Stomach (tissue), 4 donors: Measurements from ENCODE around the gene WIPF1.

Experiments used
- CTCF ChIP-seq, 7 experiments: fragments of 450-650 bp in 4 of 7; fragments of 200-600 bp in 3 of 7; sonication (generic) in 3 of 7; IDR thresholded peaks; one replicate each; pipeline ENCODE4 v1.5.1; 2016 to 2019; ENCODE audit warnings: antibody characterized with exemption in 7 of 7, control low read depth in 2 of 7, mild to moderate bottlenecking in 1 of 7
- POLR2A ChIP-seq, 4 donors: fragments of 450-650 bp; IDR thresholded peaks; one replicate each; pipeline ENCODE4 v1.6.1; 2016; ENCODE audit warnings: antibody characterized with exemption in 4 of 4, control low read depth in 2 of 4, mild to moderate bottlenecking in 1 of 4, moderate library complexity in 1 of 4
- POLR2AphosphoS5 ChIP-seq, 3 donors: sonication (generic); formaldehyde crosslinking; IDR thresholded peaks; one replicate each; pipeline ENCODE4 v1.6.1; 2016; ENCODE audit warnings: antibody characterized with exemption in 3 of 3

- TF ChIP-seq CTCF (IDR thresholded peaks at IDR 0.05) (no peak), POLR2AphosphoS5 (IDR thresholded peaks at IDR 0.05) (no peak), POLR2A (IDR thresholded peaks at IDR 0.05) (no peak)
Observed at GRCh38 chr2:174527101-174527721, 70.4 kb downstream of the WIPF1 start.
